ENCODE data around the gene GMPPA. TPM values are rescaled to one million over a fixed set of nuclear protein-coding genes. Genes with fewer than 3 reads are reported as not detected.

Gene GMPPA
- total RNA-seq, 1 donor from 2014 or later = 36.0 TPM

DNA sequence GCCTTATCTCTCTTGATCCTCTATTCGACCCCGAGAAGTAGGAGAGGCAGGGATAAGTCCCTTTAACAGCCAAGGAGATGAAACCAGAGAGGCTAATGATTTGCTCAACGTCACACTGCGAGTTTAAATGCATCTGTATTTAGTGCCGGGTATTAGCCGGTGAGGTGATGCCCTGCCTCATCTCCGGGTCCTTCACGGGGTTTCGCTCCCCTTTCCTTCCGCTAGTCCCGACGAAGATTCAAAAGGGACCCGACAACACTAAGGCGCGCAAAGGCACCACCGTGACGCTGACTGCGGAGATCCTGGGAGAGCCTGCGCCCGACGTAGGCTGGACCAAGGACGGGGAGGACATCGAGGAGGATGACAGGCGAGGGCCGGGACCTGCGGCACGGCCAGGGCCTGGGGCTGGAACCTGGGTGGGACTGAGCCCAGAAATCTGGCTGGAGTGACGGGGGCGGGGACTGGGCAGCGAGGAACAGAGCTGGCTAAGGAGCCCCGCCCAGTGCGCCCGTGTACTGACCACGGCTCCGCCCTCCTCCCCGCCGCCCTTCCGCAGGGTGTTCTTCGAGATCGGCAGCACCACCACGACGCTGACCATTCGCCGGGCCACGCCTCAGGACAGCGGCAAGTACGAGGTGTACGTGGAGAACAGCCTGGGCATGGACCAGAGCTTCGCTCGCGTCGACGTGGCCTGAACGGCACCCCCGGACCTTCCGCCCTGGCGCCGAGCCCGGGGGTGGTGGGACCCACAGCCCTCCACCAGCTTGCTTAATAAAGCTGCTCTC lies 1.0 kb upstream of the GMPPA start:
- TF ChIP-seq, protein P1, sequence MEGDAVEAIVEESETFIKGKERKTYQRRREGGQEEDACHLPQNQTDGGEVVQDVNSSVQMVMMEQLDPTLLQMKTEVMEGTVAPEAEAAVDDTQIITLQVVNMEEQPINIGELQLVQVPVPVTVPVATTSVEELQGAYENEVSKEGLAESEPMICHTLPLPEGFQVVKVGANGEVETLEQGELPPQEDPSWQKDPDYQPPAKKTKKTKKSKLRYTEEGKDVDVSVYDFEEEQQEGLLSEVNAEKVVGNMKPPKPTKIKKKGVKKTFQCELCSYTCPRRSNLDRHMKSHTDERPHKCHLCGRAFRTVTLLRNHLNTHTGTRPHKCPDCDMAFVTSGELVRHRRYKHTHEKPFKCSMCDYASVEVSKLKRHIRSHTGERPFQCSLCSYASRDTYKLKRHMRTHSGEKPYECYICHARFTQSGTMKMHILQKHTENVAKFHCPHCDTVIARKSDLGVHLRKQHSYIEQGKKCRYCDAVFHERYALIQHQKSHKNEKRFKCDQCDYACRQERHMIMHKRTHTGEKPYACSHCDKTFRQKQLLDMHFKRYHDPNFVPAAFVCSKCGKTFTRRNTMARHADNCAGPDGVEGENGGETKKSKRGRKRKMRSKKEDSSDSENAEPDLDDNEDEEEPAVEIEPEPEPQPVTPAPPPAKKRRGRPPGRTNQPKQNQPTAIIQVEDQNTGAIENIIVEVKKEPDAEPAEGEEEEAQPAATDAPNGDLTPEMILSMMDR (IDR thresholded peaks at IDR 0.05; ENCODE audit: unreplicated experiment) = no peak
- Mint-ChIP-seq H3K36me3 (no peaks in the 10 kb centered on the region), H3K9me3 (no peaks in the 10 kb centered on the region), H3K27ac (peak overlapping the region; percentile 89), H3K27me3 (ENCODE audit: low read depth) (peaks cover 60% of the 10 kb centered on the region), H3K4me1 (peaks cover 55% of the 10 kb centered on the region), H3K4me3 (peak overlapping the region; percentile 89)
- no peak for DNase-seq (ENCODE audit: low spot score in 2 of 2, unreplicated experiment in 2 of 2)

DNA sequence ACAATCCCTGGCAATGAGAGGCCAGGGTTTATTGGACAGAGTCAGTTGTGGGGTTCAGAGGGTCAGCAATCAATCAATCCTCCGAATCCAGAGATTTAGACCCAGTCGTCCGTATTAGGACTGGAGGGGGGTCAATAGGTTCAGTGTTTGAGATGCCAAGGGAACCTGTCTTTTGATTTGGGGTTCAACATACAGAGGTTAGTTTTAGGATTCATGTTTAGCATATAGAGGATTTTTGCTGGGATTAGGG lies 292 bp downstream of the GMPPA start:
- DNase-seq (ENCODE audit: low spot score in 2 of 2, unreplicated experiment in 2 of 2) = no peak
- H3K4me3 Mint-ChIP-seq = peak overlapping the region; percentile 89
- H3K27me3 Mint-ChIP-seq (ENCODE audit: low read depth) = peaks cover 47% of the 10 kb centered on the region

DNA sequence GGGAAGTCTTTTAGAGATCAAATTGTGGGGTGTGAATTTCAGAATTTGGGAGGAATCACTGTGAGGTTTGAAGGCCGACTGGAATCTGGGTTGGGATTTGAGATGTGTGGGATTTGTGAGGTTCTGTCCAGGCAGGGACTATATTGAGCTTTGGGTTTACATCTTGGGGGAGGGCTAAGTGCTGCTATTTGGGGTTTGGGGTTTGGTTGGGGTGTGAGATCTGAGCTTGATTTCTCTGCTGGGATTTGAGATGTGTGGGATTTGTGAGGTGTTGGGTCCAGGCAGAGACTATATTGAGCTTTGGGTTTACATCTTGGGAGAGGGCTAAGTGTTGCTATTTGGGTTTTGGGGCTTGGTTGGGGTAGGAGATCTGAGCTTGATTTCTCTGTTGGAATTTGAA lies 864 bp downstream of the GMPPA start:
- peaks cover 5% of the 10 kb centered on the region for H3K36me3 Mint-ChIP-seq
- no peak for DNase-seq (ENCODE audit: low spot score in 2 of 2, unreplicated experiment in 2 of 2)
- peaks cover 41% of the 10 kb centered on the region for H3K27me3 Mint-ChIP-seq (ENCODE audit: low read depth)
- H3K4me1 Mint-ChIP-seq = peaks cover 54% of the 10 kb centered on the region
- H3K4me3 Mint-ChIP-seq = peak overlapping the region; percentile 89
- peak overlapping the region; percentile 89 for H3K27ac Mint-ChIP-seq
- no peaks in the 10 kb centered on the region for H3K9me3 Mint-ChIP-seq
- TF ChIP-seq, protein P1 (IDR thresholded peaks at IDR 0.05; ENCODE audit: unreplicated experiment) = no peak

More for the DNA sequence above, 292 bp downstream of the GMPPA start:
- Mint-ChIP-seq H3K36me3 (no peaks in the 10 kb centered on the region), H3K27ac (peak overlapping the region; percentile 89), H3K4me1 (peaks cover 55% of the 10 kb centered on the region), H3K9me3 (no peaks in the 10 kb centered on the region)
- TF ChIP-seq, protein P1 (IDR thresholded peaks at IDR 0.05; ENCODE audit: unreplicated experiment) = no peak

DNA sequence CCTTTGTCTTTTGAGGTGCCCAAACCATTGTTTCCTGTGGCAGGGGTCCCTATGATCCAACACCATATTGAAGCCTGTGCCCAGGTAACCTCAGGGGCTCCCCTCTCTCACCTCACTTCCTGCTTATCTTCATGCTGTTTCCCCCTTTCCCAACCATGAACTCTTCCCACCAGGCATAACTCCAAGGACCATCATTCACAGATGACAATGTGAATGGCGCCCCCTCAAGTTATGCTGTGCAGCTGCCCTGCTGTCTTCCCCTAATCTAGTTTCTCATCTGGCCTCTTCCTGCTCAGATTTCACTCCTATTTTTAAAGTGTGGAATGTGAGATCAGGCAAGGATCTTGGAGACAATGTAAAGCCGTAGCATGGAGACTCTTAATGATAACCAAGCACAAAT lies 1.4 kb downstream of the GMPPA start:
- Mint-ChIP-seq H3K9me3 (no peaks in the 10 kb centered on the region), H3K27me3 (ENCODE audit: low read depth) (peaks cover 36% of the 10 kb centered on the region), H3K4me1 (peaks cover 48% of the 10 kb centered on the region), H3K4me3 (peak overlapping the region; percentile 89), H3K36me3 (peaks cover 10% of the 10 kb centered on the region), H3K27ac (no peak overlapping the region)
- DNase-seq (ENCODE audit: low spot score in 2 of 2, unreplicated experiment in 2 of 2) = no peak
- TF ChIP-seq, protein P1 (IDR thresholded peaks at IDR 0.05; ENCODE audit: unreplicated experiment) = no peak

DNA sequence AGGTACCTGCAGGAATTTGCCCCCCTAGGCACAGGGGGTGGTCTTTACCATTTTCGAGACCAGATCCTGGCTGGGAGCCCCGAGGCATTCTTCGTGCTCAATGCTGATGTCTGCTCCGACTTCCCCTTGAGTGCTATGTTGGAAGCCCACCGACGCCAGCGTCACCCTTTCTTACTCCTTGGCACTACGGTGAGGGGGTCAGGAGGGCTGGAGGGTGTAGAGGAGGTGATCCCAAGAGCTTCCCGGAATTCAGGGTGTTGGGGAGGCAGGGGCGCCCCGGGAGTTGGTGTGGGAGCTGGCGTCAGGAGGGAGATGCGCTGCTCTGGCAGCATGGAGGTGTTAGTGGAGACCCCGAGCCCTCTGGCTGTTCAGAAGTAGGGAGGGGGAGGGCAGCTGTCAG lies 3.2 kb downstream of the GMPPA start:
- peaks cover 44% of the 10 kb centered on the region for H3K4me1 Mint-ChIP-seq
- H3K27me3 Mint-ChIP-seq (ENCODE audit: low read depth) = peaks cover 18% of the 10 kb centered on the region
- peaks cover 14% of the 10 kb centered on the region for H3K36me3 Mint-ChIP-seq
- H3K9me3 Mint-ChIP-seq = no peaks in the 10 kb centered on the region
- H3K4me3 Mint-ChIP-seq = no peak overlapping the region
- TF ChIP-seq, protein P1 (IDR thresholded peaks at IDR 0.05; ENCODE audit: unreplicated experiment) = no peak
- DNase-seq (ENCODE audit: low spot score in 2 of 2, unreplicated experiment in 2 of 2) = no peak
- no peak overlapping the region for H3K27ac Mint-ChIP-seq

Measured in mesothelial cell of epicardium (in vitro differentiated cells).